Activated naive CD4-positive, alpha-beta T cell treated with anti-CD3 and anti-CD28 coated beads for 36 hours (primary cell): ENCODE data around the gene TTC34. TPM values are rescaled to one million over a fixed set of nuclear protein-coding genes. Genes with fewer than 3 reads are reported as not detected.

Experiments used
- CTCF ChIA-PET: fragments of 350-600 bp; sonication (Branson Sonifier 250); formaldehyde crosslinking; loops from one replicate; lab custom pipeline; 2021; ENCODE audit warnings: antibody characterized with exemption; lab: Charles Lee
- DNase-seq: peaks from one replicate; pipeline ENCODE4 v3.0.0-alpha.2; 2020
- H3K27ac Mint-ChIP-seq: one replicate; pipeline ENCODE4 v1.8.0; 2021; ENCODE audit warnings: mild to moderate bottlenecking, mixed read lengths
- H3K27me3 Mint-ChIP-seq: one replicate; pipeline ENCODE4 v1.8.0; 2021; ENCODE audit warnings: low read depth, mixed read lengths
- H3K36me3 Mint-ChIP-seq: one replicate; pipeline ENCODE4 v1.8.0; 2021; ENCODE audit warnings: low read depth, mixed read lengths
- H3K4me1 Mint-ChIP-seq: one replicate; pipeline ENCODE4 v1.8.0; 2021; ENCODE audit warnings: low read depth, mixed read lengths
- H3K4me3 Mint-ChIP-seq: one replicate; pipeline ENCODE4 v1.8.0; 2021; ENCODE audit warnings: mild to moderate bottlenecking, moderate library complexity, mixed read lengths
- H3K9me3 Mint-ChIP-seq: one replicate; pipeline ENCODE4 v1.8.0; 2021; ENCODE audit warnings: mixed read lengths
- intact Hi-C: fragments of 100-400 bp; cut with micrococcal nuclease; formaldehyde crosslinking; loops from one replicate; pipeline ENCODE4 v1.15.1; 2023
- total RNA-seq, 2 experiments: library from RNA; stranded (reverse); gene quantifications; one replicate each; pipeline ENCODE4 v1.2.3, GENCODE V29; 2021

The TTC34 gene
- total RNA-seq, 2 experiments from 2014 or later = 0.91 to 1.1 TPM

DNA sequence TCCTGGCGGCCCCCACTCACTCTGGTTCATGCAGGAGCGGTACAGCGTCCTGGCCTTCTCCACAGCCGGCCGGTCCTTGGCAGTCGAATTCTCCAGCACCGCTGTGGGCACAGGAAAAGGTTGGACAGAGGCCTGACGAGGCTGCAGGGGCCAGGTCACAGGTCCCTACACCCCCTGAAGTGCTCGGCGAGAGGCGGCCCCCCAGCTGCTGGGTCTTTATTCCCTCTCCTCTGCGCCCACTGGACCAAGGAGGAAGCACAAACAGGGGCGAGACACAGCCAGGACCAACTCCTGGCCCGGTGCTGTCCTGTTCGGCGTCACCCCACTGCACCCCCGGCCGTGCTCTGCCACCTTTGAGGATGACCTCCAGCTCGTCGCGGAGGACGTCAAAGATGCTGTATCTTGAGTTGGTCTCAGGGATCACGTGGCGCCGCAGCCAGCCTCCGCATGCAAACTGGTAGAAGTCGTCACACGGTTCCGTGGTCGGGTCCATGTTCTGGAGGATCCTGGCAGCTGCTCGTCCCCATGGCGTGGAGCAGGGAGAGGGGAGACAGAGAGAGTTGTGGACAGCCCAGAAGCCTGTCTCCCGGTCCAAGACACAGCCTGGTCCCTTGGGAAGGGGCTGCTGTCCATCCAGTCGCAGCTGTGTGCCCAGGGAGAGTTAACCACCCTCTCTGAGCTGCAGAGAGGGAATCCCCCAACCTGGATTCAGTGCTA is 192.0 kb downstream of the TTC34 start:
- CTCF ChIA-PET = no interaction called here
- Mint-ChIP-seq H3K9me3 (peaks cover 7% of the 10 kb centered on the region), H3K36me3 (no peaks in the 10 kb centered on the region), H3K4me3 (no peak overlapping the region), H3K27ac (no peak overlapping the region), H3K4me1 (no peaks in the 10 kb centered on the region), H3K27me3 (no peaks in the 10 kb centered on the region)
- no peak for DNase-seq
- intact Hi-C loops = no loop called here

DNA sequence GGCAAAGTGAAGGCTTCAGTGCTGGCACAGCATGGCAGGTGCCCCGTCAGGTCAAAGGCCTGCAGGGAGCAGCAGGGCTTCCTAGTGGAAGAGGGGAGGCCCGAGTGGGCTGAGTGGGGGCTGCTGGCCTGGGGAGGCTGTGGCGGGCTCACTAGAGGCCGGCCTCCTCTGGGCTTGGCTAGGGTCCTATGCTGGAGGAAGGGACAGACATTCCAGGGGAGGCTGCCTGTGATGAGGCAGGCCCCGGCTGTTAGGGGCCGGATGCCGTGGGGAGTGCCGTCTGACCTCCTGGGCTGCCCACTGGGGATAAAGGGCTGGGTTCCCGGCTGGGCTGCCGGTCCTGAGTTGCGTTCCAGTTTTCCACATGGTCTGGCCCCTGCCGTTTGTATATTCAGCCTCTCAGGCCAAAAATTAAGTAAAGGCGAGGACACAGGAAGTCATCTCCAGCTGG is 193.8 kb downstream of the TTC34 start:
- CTCF ChIA-PET = no interaction called here
- intact Hi-C loops = no loop called here
- Mint-ChIP-seq H3K4me1 (no peaks in the 10 kb centered on the region), H3K9me3 (no peaks in the 10 kb centered on the region), H3K36me3 (no peaks in the 10 kb centered on the region), H3K4me3 (no peak overlapping the region), H3K27me3 (no peaks in the 10 kb centered on the region), H3K27ac (no peak overlapping the region)
- DNase-seq = no peak

DNA sequence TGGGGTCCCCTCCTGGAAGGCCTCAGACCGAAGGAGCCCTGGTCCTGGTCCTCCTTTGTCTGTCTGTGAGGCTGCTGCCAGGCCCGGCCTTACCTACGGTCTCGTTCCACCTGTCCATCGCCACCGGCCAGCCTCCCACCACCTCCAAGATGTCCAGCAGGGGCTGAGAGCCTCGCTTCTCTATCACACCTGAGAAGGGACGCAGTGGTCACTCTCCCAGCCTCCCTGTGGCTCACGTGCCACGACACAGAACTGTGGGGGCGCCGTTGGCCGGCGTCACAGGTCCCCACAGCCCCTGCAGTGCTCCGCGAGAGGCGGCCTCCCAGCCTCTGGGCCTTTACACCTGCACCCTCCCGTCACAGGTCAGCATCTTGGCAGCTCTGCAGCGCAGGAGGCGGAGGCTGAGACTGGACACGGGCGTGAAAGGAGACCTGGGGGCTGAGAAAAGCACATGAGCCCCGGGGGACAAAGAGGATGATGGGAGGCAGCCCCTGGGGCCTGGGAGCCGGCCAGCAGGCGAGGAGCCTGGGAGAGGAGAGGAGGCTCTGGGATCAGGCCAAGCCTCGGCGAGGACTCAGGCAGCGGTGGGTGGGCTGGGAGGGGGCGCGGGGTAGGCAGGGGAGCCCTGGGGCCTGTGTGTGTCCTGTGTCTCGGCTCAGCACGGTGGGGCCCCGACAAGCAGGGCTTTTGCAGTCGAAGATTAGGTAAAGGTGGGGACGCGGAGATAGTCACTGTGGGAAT is 194.4 kb downstream of the TTC34 start:
- intact Hi-C loops = no loop called here
- Mint-ChIP-seq H3K4me3 (no peak overlapping the region), H3K9me3 (no peaks in the 10 kb centered on the region), H3K27me3 (no peaks in the 10 kb centered on the region), H3K4me1 (no peaks in the 10 kb centered on the region), H3K27ac (no peak overlapping the region), H3K36me3 (no peaks in the 10 kb centered on the region)
- no peak for DNase-seq
- CTCF ChIA-PET = no interaction called here

DNA sequence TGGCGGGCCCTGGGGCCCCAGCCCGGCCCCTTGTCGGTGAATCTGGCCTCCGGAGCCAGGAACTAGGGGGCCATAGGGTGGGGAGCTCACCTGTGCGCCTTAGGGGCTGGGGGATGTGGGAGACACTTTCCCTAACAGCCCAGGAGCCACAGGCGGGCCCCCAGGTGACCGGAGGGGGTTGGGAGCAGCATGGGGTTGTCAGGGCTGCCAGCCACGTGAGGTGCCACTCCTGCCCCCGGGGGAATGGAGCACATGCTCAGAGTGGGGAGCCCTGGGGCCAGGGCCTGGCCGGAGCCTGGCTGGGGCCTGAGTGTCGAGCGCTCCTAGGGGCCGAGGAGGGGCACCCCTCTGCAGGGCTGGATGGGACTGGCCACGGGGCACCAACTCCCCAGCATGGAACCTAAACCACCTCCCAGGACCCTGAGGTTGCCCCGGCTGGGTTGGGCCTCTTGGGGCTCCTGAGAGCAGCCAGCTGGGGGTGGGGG is 195.1 kb downstream of the TTC34 start:
- H3K27me3 Mint-ChIP-seq = no peaks in the 10 kb centered on the region
- no peaks in the 10 kb centered on the region for H3K9me3 Mint-ChIP-seq
- H3K27ac Mint-ChIP-seq = no peak overlapping the region
- intact Hi-C loops = no loop called here
- no peak for DNase-seq
- no peak overlapping the region for H3K4me3 Mint-ChIP-seq
- no peaks in the 10 kb centered on the region for H3K36me3 Mint-ChIP-seq
- H3K4me1 Mint-ChIP-seq = no peaks in the 10 kb centered on the region
- CTCF ChIA-PET = no interaction called here

DNA sequence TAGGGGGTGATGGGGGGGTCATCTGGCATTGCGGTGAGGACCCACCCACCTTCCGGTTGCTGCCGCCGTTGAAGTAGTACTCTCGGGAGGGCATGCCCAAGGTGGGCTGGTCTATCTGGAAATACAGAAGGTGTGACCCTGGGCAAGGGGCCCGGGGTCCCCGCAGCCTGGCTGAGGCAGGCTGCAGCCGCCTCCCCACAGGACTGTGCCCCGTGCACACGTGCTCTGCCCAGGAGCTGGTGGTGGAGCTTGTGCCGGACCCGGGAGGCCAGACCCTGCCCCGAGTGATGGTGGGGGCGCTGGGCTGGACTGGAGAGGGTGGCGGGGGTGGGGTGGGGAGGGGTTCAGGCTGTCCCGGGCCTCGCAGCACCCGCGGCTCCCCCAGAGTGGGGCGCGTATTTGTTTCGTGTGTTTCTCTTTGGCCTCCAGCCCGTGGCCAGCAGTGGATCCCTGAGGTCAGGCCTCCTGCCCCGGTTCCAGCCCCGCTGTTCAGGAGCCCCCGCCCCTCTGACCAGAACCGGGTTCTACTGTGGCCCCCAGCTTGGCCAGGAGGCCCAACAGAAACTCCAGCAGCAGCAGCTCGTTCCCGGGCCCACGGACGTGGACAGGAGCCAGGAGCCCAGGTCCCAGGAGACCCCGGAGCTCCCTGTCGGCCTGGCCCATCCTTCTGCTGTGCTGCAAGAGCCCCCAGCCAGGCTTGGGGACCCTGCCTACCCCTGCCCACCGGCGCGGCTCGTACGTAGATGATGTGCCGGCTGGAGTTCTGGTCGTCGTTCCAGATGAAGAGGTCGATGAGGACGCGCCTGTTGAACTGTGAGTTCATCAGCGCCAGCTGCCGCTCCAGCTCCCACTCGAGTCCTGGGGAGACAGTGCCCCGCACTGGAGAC is 195.7 kb downstream of the TTC34 start:
- intact Hi-C loops = no loop called here
- Mint-ChIP-seq H3K27ac (no peak overlapping the region), H3K4me1 (no peaks in the 10 kb centered on the region), H3K4me3 (no peak overlapping the region), H3K9me3 (no peaks in the 10 kb centered on the region), H3K27me3 (no peaks in the 10 kb centered on the region), H3K36me3 (no peaks in the 10 kb centered on the region)
- no peak for DNase-seq
- CTCF ChIA-PET = interaction anchor here (1.5 kb wide), 1 partner anchor 8 kb away, joined by 3 read pairs; no protein-coding TSS in a partner anchor

DNA sequence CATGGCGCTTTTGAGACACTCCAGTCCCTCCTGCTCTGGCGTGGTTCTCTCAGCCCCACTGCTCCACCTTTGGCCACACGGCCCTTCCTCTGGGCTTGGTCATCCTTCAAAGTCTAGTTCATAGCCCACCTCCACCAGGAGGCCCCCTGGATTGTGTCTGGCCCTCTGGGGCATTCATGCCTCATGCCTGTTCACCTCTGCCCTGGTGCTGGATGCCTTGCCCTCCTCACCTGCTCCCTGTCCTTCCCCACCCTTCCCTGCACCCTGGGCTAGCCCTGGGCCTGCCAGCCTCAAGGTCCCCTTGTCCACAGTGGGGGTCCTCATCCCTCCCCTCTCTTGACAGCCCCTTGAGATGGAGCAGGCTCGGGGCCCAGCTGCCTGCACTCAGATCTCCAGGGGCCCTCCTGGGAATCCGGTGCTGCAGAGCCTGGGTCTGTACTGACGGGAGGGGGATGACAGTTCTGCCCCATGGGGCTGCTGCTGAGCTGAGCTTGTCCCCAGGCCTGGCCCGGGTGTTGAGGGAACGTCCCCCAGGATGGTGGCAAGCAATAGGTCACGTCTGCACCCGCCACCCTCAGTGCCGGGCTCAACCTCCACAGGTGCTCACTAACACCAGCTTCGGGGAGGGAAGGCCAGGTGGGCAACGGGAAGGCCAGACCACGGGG is 196.5 kb downstream of the TTC34 start:
- H3K27me3 Mint-ChIP-seq = no peaks in the 10 kb centered on the region
- CTCF ChIA-PET = interaction anchor here (1.5 kb wide), 1 partner anchor 9 kb away, joined by 3 read pairs; no protein-coding TSS in a partner anchor
- DNase-seq = no peak
- no peaks in the 10 kb centered on the region for H3K36me3 Mint-ChIP-seq
- H3K4me1 Mint-ChIP-seq = no peaks in the 10 kb centered on the region
- no peaks in the 10 kb centered on the region for H3K9me3 Mint-ChIP-seq
- no peak overlapping the region for H3K27ac Mint-ChIP-seq
- intact Hi-C loops = no loop called here
- H3K4me3 Mint-ChIP-seq = no peak overlapping the region

DNA sequence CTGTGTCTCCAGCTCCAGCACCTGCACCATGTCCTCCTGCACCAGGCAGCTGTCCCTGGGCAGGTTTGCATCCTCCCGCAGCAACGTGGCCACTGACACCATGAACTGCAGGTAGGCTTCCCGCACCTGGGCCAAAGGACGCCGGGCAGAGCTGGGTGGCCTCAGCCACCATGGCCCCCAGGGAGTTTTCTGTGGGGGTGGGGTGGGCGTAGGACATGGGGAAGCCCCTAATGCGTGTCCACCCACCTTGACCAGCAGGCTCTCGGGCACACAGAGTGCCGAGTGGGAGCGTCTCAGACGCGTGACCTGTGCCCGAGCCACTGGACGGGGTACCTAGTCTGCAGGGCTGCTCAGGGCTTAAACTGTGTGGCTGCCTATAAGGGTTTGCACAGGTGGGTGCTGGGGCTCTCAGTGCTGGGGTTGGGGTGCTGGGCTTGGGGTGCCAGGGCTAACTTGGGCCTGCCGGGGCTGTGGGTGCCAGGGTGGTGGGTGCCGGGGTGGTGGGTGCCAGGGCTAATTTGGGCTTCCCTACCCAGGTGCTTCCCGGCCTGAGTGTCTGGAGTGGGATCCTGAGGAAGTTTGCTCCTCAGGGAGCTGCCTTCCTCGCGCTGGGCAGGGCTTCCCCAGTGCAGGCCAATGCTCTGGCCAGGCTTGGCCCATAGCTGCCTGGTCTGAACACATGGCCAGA is 197.2 kb downstream of the TTC34 start:
- intact Hi-C loops = no loop called here
- H3K36me3 Mint-ChIP-seq = no peaks in the 10 kb centered on the region

DNA sequence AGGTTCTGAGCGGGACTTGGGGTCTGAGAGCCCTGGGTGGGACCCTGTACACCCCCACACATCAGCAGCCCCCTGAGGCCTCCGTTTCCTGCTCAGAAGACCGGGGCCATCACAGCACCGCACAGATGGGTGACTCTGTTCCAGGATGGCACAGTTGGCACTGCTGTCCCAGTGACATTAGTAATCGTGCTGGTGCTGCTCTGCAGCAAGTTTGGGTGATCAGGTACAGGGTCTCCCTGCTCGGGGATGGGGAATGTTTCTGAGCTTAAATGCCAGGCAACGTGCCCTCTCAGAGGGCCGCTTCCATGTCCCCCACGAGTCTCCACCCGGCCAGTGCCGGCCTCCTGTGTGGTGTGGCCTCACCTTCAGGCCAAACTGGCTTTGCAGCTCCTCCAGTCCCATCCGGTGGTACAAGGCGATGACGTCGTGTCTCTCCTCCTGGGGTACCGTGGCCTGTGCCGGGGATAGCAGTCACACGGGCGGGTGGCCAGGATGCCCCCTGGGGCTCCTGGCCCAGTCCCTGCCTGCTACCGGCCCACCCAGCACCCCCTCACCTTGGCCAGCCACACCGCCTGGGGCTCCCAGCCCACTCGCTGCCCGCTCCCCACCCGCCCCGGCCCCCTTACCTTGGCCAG is 197.9 kb downstream of the TTC34 start:
- Mint-ChIP-seq H3K27ac (no peak overlapping the region), H3K9me3 (peaks cover 1% of the 10 kb centered on the region), H3K4me1 (no peaks in the 10 kb centered on the region), H3K27me3 (no peaks in the 10 kb centered on the region), H3K36me3 (no peaks in the 10 kb centered on the region), H3K4me3 (no peak overlapping the region)
- CTCF ChIA-PET = no interaction called here
- intact Hi-C loops = no loop called here
- no peak for DNase-seq

More for the DNA sequence above, 197.2 kb downstream of the TTC34 start:
- Mint-ChIP-seq H3K4me3 (no peak overlapping the region), H3K27me3 (no peaks in the 10 kb centered on the region), H3K27ac (no peak overlapping the region), H3K9me3 (no peaks in the 10 kb centered on the region), H3K4me1 (no peaks in the 10 kb centered on the region)
- CTCF ChIA-PET = interaction anchor here (1.5 kb wide), 1 partner anchor 10 kb away, joined by 3 read pairs; no protein-coding TSS in a partner anchor
- DNase-seq = no peak

DNA sequence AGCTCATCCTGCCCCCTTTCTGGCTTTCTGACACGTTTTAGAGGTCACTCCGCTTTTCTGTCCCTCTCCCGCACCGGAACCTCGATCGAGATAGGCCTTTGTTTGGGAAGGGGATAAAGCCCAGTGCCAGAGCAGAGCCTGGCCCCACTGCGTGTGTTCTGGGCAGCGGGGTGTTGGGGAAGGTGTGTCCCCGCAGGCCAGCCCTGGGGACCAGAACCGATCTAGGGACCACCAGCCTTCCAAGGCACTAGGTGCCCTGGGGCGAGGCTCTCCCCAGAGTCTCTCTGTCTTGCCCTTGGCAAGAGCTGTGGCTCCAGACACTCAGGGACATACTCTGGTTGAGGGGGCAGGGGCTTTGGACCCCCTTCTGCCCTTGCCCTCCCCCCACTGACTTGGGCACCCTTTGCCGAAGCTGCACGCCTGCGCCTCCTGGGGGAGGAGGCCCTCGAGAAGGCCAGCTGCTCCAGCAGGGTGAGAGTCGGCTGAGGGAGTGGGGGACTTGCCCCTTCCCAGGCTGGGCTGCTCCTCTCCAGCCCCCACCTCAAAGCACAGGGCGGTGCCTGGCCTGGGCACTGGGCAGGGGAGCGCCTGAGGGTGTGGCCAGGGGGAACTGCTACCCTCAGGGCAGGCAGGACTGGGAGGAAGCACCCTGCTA is 198.5 kb downstream of the TTC34 start:
- H3K9me3 Mint-ChIP-seq = peaks cover 4% of the 10 kb centered on the region
- H3K27me3 Mint-ChIP-seq = no peaks in the 10 kb centered on the region
- DNase-seq = no peak
- H3K4me1 Mint-ChIP-seq = no peaks in the 10 kb centered on the region
- CTCF ChIA-PET = no interaction called here
- intact Hi-C loops = no loop called here
- H3K27ac Mint-ChIP-seq = no peak overlapping the region
- H3K36me3 Mint-ChIP-seq = no peaks in the 10 kb centered on the region
- no peak overlapping the region for H3K4me3 Mint-ChIP-seq

DNA sequence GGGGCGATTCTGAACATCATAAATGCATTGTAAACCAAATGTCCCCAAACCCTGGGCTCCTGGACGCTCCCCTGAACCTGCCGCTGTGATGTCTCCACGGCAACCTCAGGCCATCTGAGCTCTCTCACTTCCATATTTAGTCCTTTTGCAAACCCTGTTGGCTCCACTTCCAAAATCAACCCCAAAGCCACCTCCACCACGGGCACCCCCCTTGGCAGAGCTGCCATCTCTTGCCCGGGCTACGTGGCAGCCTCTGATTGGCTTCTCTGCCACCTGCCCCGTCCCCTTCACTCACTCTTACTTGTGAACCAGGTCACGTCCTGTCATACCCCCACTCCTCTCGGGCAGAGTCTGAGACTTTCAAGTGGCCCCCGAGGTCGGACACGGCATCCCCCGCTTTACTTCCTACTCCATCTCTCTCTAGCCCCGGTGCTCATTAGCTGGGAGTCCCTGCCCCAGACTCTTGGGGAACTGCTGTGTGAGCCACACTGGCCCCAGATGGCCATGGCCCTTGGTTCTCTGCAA is 199.1 kb downstream of the TTC34 start:
- Mint-ChIP-seq H3K4me1 (no peaks in the 10 kb centered on the region), H3K9me3 (peaks cover 4% of the 10 kb centered on the region), H3K36me3 (no peaks in the 10 kb centered on the region), H3K4me3 (no peak overlapping the region), H3K27ac (no peak overlapping the region), H3K27me3 (no peaks in the 10 kb centered on the region)
- no peak for DNase-seq
- CTCF ChIA-PET = no interaction called here
- intact Hi-C loops = no loop called here
